ENCODE results near the gene PFKFB4.
"Not testable (repeated sequence)": the region's sequence is repeated elsewhere in the genome, so short reads cannot be mapped to it uniquely, and the experiment has no call there.

Gene PFKFB4

DNA sequence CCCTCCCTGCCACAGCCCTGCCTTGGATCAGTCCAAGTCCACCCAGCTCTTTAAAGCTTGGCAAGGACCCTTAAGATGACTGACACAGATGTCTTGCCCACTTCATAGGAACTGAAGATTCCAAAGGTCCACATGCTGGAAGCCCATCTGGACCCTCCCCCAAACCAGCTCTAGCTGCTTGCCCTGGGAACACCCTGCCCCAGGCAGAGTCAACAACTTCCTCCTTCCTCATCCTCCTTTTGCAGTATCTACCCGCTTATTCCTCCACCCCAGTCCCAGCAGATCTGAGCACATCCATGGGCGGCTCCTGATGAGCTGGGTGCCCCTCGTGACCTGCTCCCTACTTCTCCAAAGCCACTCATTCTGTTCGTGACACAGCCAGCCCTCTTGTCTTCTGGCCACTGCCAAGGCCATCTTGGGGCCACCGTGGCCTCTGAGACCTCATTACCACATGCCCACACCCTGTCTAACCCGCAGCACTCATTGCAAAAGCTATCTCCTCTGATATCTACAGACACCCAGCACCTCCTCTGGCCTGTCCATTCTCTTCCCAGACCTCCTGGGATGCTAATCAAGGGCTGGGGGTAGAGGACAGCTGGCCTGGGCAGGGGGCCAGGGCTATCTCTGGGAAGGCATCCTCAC is 2.0 kb upstream of the PFKFB4 start:
- DNase-seq = no peak

GRCh38 chr3:48555949-48556795 is 431 bp downstream of the PFKFB4 start:
- DNase-seq = no peak

DNA sequence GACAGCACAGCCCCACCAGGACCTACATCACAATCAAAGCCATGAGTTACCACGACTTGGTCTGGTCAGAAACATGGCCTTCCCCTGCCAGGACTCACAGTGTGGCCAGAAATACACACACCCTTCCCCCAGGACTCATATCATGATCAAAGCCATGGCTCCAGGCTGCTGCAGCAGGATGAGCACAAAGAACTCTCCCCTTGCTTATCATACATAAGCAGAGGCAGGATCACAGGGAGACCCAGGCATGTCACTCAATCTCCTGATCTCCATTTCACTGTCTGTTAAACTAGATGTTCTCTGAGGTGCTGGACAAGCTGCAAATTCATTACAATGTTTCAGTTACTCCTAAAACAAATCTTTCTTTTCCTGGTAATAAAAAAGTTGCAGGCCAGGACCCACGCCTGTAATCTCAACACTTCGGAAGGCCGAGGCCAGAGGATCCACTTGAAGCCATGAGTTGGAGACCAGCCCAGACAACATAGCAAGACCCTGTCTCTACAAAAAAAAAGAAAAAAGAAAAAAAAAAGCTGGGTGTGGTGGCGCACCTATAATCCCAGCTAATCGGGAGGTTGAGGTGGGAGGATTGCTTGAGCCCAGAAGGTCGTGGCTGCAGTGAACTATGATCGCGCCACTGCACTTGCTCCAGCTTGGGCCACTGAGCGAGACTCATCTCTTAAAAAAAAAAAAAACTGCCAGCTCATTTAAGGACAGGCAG is 1.2 kb downstream of the PFKFB4 start:
- no peak for DNase-seq

DNA sequence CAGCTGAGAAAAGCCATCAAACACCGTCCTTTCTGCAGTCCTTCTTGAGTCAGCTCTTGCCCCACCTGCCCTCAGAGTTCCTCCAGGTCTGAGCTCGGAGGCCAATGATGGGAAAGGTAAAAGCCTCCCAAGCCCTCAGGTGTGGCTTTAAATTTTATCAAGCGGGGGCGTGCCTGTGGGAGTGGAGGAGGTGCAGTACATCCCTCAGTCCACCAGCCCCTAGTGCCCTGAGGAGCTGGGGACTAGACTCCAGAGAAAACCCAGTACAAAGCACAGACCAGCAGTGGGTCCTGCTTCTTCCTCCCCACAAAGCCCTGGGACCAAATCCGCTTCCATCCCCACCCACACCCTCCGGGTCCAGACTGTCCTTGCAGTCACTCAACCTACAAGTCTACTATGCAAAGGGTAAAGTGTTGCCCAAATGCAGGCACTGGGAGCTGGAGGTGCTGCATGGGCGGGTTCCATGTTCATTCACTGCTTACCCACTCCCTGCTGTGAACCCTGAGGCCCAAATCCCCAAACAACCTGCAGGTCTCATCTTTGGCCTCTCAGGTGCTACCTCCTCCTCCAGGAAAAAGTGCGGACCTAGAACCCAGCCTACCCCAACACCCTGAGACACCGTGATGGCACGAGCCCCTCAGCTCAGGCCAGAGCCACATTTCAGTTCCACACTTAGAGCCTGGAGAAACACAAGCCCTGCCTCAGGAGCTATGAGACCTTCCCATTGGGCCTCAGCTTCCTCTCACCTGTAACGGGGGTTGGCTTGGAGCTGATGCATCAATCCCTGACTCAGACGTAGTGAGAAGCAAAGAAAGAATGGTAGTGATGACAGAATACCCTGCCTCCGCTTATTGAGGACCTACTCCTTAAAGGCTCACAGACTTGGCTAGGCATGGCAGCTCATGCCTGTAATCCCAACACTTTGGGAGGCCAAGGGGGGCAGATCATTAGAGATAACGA is 2.4 kb downstream of the PFKFB4 start:
- no peak for DNase-seq

DNA sequence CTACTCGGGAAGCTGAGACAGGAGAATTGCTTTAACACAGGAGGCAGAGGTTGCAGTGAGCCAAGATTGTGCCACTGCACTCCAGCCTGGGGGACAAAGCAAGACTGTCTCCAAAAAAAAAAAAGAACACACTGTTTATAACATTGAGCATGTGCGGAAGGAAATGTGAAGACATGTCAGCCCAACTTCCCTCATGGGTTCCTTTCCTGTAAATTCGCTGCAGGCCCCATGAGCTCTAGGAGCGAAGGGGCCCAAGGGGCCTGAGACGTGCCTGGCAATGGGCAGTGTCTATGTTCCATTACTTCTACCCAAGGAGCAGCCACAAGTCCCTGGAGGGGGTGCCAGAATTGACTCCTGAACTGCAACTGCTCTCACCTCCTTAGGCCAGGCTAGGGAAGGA is 3.2 kb downstream of the PFKFB4 start:
- no peak for DNase-seq

- DNase-seq = no peak
These were observed 4.3 kb downstream of the PFKFB4 start for GRCh38 chr3:48552111-48552951.

GRCh38 chr3:48551651-48552050 is 5.0 kb downstream of the PFKFB4 start:
- DNase-seq = not testable (repeated sequence)

DNA sequence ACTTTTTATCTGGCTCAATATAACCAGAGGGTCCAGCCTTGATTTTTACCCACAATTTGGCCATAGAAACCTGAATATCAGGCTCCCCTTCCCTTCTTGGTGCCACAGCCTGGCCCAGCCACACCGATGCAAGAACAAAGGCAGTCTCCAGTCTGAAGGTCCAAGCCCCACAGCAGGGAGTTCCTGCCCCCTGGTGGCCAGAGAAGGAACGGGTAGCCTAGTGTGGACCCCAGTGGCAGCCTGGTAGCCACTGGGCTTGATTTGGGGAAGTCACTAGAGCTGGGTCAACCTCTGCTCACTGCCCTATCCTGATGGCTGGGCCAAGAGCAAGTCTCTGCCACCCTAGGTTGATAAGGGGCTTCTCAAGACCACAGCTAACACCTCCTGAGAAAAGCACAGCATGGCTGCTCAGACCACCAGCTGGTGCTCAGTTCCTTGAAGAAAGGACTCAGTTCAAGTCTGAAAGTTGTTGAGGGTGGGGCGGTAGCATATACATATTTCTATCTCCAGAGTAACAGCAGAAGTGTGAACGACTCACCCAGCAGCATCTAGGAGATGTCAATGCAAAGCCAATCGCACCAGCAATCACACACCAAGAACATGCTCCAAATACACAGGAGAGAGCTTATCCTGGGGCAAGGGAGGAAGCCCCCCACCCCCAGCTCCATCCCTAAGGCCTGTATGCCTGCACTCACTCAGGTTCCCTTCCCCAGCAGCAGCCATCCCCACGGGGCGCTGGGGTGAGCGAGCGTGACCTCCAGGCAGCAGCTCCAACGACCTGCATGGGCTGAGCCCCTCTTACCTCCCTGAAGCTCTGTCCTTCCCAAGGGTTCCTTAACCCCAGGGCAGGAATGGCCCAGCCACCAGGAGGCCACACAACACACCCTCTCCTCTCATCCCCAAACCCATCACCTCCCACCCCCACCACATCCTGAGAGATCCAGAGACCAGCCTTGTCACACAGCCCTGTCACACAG is 7.6 kb downstream of the PFKFB4 start:
- DNase-seq = peak; percentile 28 to 63

GRCh38 chr3:48548126-48548525 is 8.5 kb downstream of the PFKFB4 start:
- DNase-seq = no peak

DNA sequence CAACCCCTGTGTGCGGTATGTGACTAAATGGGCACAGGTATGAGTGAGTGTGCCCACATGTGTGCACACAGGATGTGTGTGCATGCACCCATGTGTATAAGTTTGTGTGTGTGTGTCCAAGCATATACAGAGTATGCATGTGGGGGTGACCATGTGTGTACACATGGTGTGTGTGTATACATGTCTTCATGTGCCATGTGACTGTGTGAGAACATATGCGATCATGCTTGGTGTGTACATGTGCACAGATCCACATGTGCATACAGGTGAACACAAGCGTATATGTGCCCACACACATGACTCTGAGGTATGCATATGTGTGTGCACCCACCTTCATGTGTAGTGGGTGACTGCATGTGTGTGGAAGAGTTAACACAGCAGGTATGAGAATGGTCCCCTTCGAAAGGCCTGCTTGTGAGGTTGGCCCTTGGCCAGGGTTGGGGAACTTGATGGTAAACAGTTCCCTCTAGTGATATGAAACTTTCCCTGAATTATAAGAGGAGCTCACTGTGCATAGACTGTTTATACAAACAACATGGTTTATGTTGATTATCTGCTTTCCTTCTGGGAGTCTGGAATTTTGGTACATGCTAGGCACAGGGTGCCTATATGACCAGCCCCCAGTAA is 10.3 kb downstream of the PFKFB4 start:
- no peak for DNase-seq

GRCh38 chr3:48544141-48544540 is 12.5 kb downstream of the PFKFB4 start:
- DNase-seq = no peak

- DNase-seq = no peak
These were observed 13.2 kb downstream of the PFKFB4 start for GRCh38 chr3:48543271-48543866.

GRCh38 chr3:48538451-48538850 is 18.2 kb downstream of the PFKFB4 start:
- DNase-seq = no peak

GRCh38 chr3:48536785-48537184 is 19.8 kb downstream of the PFKFB4 start:
- DNase-seq = no peak

GRCh38 chr3:48536116-48536515 is 20.5 kb downstream of the PFKFB4 start:
- no peak for DNase-seq

DNA sequence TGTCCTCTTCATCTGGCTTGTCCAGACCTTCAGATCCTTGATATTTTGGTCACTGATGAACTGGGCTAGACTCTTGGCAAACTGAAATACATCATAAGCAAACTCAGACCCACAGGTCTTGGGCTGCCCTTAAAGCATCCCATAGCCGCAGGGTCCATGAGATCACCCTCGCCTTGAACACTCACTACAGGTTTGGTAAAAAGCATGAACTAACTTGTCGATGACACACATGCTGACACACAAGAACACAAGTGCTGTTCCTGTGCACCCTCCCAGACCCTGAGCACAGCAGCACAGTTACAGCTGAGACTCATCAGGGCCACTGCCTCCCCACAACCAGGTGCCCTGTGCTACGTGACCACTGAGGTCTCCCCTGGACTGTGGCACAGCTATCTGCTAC is 21.0 kb downstream of the PFKFB4 start:
- no peak for DNase-seq

DNA sequence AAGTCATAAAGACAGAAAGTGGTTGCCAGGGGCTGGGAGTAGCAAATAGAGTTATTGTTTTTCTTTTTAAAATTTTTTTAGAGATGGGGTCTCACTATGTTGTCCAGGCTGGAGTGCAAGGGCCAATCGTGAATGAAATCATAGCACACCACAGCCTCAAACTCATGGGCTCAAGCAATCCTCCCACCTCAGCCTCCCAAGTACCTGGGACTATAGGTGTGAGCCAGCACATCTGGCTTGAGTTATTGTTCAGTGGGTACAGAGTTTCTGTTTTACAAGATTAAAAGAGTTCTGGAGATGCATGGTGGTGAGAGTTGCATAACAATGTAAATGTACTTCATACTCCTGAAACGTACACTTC is 23.6 kb downstream of the PFKFB4 start:
- no peak for DNase-seq

- no peak for DNase-seq
These were observed 24.2 kb downstream of the PFKFB4 start for GRCh38 chr3:48532271-48532976.

DNA sequence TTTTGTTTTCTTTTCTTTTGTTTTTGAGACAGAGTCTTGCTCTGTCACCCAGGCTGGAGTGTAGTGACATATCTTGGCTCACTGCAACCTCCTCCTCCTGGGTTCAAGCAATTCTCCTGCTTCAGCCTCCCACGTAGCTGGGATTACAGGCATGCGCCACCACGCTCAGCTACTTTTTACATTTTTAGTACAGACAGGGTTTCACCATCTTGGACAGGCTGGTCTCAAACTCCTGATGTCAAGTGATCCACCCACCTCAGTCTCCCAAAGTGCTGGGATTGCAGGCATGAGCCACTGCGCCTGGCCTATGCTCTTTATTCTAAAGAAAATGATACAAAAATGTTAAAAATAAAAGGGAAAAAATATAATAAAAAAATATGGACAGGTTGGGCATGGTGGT is 25.9 kb downstream of the PFKFB4 start:
- DNase-seq = not testable (repeated sequence)

All from NCI-H2081 (cell line).